GM18511 (cell line): ENCODE data around the gene MEP1A.
"Not testable (repeated sequence)": the region's sequence is repeated elsewhere in the genome, so short reads cannot be mapped to it uniquely, and the experiment has no call there.

Experiments used
- ATAC-seq: cut with Tn5 transposase; IDR thresholded peaks from one replicate; pipeline ENCODE4 v1.9.1; 2021; ENCODE audit warnings: mild to moderate bottlenecking, moderate library complexity; ENCODE audit not compliant: unreplicated experiment

Gene MEP1A

DNA sequence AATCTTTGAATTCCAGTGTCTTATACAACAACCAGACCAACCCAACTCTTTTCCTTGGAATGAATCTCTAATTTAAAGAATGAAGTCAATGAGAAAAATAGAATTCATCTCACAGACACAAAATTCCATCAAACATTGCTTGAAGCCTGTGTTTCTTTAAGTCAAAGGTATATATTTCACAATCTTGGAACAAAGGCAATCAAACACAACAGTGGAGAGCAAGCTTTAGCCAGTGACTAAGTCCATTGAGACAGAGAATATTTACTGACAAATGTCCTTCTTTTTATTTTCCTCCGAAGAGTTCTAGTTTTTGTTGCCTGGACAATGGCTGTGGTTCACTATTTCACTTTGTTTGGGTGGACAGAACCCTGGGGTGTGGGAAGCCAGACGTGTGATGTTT lies 35.8 kb downstream of the MEP1A start:
- ATAC-seq, result no peak

- no peak for ATAC-seq
Measured at GRCh38 chr6:46832816-46833215, 39.6 kb downstream of the MEP1A start.

DNA sequence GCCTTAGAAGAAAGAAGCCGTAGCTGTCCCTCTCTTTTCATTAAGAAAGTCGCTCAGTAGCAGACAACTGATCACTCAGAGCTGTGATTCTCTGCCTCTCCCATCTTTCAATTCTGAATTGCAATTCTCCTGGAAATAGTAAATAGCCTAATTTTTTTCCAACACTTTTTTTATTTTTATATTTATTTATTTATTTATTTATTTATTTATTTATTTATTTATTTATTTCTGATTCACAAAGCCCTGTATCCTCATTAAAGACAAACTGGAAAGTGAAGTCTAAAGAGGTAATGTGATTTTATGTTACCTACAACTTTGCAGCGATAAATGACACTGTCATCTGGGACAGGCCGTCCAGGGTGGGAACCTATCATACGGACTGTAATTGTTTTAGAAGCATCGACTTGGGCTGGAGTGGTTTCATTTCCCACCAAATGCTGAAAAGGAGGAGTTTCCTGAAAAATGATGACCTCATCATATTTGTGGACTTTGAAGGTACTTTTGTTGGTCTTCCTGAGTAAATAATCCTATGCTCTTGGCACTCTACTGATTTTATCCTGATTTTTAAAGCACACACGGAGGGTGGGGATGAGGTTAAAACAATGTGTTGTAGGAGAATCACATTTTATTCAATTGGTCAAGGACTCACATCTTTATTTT lies 41.2 kb downstream of the MEP1A start:
- ATAC-seq, result not testable (repeated sequence)

DNA sequence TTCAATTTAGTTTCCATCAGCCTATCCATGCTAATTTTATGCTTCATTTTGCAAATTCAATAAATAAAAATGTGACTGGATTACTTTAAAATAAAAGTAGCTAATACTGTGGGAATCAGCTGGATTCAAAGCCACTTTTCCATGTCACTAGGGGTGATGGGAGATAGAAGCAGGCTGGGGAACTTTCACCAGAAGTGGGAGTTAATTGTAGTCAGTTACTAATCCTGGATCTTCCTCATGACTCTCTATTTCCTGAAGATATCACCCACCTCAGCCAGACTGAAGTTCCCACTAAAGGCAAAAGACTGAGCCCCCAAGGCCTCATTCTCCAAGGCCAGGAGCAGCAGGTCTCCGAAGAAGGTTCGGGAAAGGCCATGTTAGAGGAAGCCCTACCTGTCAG lies 41.8 kb downstream of the MEP1A start:
- ATAC-seq, result not testable (repeated sequence)

DNA sequence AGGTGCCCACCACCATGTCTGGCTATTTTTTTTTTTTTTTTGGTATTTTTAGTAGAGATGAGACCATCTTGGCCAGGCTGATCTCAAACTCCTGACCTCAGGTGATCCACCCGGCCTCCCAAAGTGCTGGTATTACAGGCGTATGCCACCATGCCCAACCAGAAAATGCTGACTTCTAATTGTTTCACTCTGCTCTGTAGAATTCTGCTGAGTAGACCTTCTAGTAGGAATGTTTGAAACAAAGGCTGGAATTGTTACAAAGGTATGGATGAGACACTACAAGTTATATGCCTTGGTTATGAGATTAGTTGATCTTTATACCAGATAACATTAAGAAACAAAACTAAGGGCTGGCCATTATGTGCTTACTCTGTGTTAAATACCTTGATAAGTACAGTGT lies 44.8 kb downstream of the MEP1A start:
- ATAC-seq, result no peak

DNA sequence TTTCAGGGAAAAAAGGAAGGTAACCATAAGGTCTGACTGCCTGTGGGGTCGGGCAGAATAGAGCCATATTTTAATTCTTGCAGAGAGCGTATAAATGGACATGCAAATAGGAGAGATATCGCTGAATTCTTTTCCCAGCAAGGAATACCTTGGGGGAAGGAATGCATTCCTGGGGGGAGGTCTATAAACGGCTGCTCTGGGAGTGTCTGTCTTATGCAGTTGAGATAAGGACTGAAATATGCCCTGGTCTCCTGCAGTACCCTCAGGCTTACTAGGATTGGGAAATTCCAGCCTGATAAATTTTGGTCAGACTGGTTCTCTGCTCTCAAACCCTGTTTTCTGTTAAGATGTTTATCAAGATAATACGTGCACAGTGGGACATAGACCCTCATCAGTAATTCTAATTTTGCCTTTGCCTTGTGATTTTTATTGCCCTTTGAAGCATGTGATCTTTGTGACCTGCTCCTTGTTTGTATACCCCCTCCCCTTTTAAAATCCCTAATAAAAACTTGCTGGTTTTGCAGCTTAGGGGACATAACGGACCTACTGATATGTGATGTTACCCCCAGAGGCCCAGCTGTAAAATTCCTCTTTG lies 49.2 kb downstream of the MEP1A start:
- not testable (repeated sequence) for ATAC-seq

- ATAC-seq, result no peak
Measured at GRCh38 chr6:46845126-46845525, 51.9 kb downstream of the MEP1A start.

GRCh38 chr6:46848684-46849360 lies 55.6 kb downstream of the MEP1A start:
- peak; percentile 93 for ATAC-seq

- no peak for ATAC-seq
Measured at GRCh38 chr6:46849361-46849690, 56.1 kb downstream of the MEP1A start.

DNA sequence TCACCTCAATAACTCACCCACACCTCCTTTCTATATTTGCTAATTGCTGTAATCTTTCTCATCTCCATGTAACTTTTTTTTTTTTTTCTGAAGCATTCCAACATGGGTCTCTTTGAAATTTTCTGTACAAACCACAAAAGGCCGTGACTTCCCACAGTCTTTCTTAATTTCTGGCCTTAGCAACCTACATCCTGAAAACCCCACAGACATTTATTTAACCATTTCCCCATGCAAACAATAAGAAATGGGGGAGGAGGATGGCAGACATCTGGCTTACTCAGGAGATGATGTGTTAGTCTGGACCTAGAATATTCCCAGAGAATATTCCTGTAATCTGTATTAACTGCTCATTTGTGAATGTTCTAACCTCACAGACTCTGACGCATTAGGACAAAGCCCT lies 57.6 kb downstream of the MEP1A start:
- ATAC-seq, result no peak

DNA sequence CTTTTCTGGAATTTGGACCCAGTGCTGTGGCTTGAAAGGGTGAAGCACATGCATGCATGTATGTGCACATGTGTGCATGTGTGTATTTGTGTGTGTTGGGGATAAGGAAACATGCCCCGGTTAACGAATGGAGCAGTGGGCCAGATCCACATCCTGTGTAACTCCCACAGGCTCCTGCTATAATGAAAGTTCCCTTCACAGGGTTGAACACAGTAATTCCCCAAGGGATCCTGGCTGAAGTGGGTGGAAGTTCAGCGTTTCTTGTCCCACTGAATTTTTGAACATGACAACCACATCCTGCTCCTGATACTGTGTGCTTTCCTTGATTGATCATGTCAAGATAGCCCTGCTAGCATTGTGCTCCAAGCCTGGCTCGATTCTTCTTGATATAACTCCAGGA lies 58.4 kb downstream of the MEP1A start:
- ATAC-seq, result not testable (repeated sequence)

- ATAC-seq, result peak; percentile 61
Measured at GRCh38 chr6:46855966-46856365, 62.8 kb downstream of the MEP1A start.

GRCh38 chr6:46862381-46862780 lies 69.2 kb downstream of the MEP1A start:
- no peak for ATAC-seq

GRCh38 chr6:46863791-46864190 lies 70.6 kb downstream of the MEP1A start:
- ATAC-seq, result no peak

GRCh38 chr6:46865221-46865620 lies 72.0 kb downstream of the MEP1A start:
- ATAC-seq, result no peak

- no peak for ATAC-seq
Measured at GRCh38 chr6:46867411-46867810, 74.2 kb downstream of the MEP1A start.

- no peak for ATAC-seq
Measured at GRCh38 chr6:46876126-46876525, 82.9 kb downstream of the MEP1A start.

DNA sequence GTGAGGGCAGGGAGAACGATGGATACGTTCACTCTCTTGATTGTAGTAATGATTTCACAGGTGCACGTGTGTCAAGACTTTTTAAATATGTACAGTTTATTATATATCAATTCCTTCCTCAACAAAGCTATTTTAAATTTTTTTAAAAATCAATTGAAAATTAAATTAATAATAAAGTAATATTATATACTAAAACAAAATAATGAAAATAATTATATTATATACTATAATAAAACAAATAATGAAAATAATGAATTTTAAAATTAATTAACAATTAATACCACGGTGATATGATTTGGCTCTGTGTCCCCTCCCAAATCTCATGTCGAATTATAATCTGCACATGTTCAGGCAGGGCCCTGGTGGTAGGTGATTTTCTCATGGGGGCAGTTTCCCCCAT lies 85.8 kb downstream of the MEP1A start:
- ATAC-seq, result no peak

DNA sequence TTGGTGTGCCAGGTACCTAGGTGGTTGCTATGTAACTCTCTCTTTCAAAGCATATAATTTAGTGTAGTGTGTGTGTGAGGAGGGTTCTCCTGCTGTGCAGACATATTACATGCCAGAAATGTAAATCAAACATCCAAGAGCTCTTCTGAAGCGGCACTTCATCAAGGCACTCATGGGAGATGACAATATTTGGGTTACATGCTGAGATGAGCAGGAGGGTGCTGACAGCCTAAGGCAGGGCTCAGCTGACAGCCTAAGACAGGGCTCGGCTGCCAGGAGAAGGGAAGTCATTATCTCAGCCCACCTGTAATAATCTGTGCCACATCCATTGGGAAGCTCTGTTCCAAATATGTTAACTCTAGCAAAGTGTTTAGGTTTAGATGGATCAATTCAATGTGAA lies 89.5 kb downstream of the MEP1A start:
- no peak for ATAC-seq

DNA sequence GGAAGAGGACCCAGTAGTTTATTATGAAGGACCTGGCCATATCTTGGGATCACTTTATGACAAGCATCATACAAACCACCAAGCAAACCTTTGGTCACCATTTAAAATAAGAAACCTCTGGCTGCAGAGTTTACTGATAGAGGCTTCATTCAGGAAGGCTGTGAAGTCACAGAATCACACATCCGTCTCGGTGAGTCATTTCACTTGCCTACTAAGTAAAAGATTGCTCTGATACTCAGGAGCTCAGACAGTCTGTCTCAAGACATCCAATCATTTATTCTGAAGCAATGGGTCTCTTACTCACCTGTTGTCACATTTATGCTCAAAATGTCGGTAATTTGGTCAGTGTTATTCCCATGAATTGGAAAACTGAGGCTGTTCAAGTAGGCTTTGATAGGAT lies 94.8 kb downstream of the MEP1A start:
- no peak for ATAC-seq

DNA sequence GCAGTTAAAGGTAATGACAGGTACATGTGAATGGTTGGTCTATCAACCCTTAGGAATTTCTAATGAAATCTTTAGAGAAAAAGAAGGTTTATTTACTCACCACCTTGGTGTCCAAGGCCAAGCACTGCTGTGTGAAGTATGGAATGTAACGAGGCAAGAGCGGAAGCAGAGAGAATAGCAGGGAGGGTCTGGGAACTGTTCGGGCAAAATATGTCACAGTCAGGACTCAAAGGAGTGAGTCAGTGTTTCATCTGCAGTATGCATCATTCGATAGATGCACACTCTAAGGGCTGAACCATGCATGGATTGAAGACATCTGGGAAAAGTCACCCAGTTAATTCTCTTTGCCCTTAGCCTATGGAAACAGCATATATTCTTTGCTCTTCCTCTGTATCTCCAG lies 95.4 kb downstream of the MEP1A start:
- no peak for ATAC-seq
